ENCODE results near the gene HSD11B2.

Gene HSD11B2

DNA sequence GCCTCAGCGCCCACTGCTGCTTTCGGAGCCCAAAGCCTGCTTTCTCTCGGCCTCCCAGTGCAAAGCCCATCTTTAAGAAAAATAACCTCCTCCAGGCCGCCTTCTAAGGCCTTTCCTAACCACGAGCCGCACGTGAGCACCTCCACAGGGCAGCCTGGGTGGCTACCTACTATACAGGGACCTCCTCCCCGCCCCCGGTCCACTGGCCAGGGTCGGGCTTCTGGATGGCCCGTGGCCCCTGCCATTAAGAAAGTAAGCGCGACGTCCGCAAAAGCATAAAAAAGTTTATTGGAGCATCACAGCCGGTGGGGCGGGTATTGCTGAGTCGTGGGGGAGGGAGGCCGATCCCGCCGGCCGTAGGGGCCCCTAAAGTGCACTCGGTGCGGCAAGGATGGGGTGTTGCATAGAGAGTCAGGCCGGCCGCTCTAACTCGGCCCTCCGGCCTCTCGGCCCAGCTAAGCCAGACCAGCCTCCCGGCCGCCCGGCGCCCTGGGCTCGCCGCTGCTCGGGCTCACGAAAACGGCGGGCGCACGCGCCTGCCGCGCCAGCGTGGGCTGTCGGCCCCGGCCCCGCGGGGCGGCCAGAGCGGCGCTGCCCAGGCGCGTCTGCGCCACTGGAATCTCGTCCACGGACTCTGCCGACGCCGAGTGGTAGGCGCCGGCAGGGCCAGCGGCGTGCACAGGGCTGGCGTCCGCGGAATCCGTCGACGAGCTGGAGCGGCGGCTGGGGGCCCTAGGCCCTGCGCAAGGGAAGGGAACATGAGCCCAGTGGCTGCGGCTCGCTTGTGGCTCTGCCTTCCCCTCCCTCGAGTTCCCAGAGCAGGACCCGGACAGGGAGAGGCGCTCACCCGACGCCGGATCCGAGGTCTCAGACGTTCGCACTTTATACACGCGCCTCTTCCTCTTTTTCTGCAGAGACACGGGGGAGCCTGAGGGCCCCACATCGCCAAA lies 36.5 kb upstream of the HSD11B2 start:
- no peak for TF ChIP-seq FOXP2 (optimal IDR thresholded peaks at IDR 0.05; ENCODE audit: borderline replicate concordance, extremely low read depth, extremely low read length, insufficient read depth)
- TF ChIP-seq POLR2AphosphoS5 (IDR thresholded peaks at IDR 0.05; ENCODE audit: low read depth, low read length) = no peak
- TF ChIP-seq, protein P1, sequence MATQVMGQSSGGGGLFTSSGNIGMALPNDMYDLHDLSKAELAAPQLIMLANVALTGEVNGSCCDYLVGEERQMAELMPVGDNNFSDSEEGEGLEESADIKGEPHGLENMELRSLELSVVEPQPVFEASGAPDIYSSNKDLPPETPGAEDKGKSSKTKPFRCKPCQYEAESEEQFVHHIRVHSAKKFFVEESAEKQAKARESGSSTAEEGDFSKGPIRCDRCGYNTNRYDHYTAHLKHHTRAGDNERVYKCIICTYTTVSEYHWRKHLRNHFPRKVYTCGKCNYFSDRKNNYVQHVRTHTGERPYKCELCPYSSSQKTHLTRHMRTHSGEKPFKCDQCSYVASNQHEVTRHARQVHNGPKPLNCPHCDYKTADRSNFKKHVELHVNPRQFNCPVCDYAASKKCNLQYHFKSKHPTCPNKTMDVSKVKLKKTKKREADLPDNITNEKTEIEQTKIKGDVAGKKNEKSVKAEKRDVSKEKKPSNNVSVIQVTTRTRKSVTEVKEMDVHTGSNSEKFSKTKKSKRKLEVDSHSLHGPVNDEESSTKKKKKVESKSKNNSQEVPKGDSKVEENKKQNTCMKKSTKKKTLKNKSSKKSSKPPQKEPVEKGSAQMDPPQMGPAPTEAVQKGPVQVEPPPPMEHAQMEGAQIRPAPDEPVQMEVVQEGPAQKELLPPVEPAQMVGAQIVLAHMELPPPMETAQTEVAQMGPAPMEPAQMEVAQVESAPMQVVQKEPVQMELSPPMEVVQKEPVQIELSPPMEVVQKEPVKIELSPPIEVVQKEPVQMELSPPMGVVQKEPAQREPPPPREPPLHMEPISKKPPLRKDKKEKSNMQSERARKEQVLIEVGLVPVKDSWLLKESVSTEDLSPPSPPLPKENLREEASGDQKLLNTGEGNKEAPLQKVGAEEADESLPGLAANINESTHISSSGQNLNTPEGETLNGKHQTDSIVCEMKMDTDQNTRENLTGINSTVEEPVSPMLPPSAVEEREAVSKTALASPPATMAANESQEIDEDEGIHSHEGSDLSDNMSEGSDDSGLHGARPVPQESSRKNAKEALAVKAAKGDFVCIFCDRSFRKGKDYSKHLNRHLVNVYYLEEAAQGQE (IDR thresholded peaks at IDR 0.05; ENCODE audit: insufficient read depth in 1 of 2, low read depth in 2 of 2, low read length in 2 of 2) = no peak
- no peak for TF ChIP-seq SIN3A (IDR thresholded peaks at IDR 0.05; ENCODE audit: borderline replicate concordance, insufficient read depth, low read length)
- TF ChIP-seq TAF1 (IDR thresholded peaks at IDR 0.05; ENCODE audit: borderline replicate concordance, insufficient read depth, low read length) = no peak

DNA sequence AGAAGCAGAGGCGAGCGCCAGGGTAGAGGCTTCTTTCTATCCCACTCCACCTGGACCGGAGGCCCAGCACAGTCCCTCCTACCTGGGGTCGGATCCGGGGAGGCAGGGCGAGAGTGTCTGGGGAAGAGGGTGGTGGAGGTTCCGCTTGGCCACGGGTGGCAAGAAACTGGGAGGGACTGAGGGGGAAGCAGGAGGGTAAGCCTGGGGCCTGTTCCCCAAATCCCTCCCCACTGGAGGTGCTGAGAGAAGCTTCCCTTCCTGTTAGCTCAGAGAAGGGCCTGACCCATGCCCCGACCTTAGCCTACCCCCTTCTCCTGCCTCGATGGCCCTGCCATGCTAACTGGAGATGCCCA lies 35.8 kb upstream of the HSD11B2 start:
- TF ChIP-seq TAF1 (IDR thresholded peaks at IDR 0.05; ENCODE audit: borderline replicate concordance, insufficient read depth, low read length) (no peak), SIN3A (IDR thresholded peaks at IDR 0.05; ENCODE audit: borderline replicate concordance, insufficient read depth, low read length) (no peak), POLR2AphosphoS5 (IDR thresholded peaks at IDR 0.05; ENCODE audit: low read depth, low read length) (no peak)
- TF ChIP-seq, protein P1 (IDR thresholded peaks at IDR 0.05; ENCODE audit: insufficient read depth in 1 of 2, low read depth in 2 of 2, low read length in 2 of 2) = no peak

DNA sequence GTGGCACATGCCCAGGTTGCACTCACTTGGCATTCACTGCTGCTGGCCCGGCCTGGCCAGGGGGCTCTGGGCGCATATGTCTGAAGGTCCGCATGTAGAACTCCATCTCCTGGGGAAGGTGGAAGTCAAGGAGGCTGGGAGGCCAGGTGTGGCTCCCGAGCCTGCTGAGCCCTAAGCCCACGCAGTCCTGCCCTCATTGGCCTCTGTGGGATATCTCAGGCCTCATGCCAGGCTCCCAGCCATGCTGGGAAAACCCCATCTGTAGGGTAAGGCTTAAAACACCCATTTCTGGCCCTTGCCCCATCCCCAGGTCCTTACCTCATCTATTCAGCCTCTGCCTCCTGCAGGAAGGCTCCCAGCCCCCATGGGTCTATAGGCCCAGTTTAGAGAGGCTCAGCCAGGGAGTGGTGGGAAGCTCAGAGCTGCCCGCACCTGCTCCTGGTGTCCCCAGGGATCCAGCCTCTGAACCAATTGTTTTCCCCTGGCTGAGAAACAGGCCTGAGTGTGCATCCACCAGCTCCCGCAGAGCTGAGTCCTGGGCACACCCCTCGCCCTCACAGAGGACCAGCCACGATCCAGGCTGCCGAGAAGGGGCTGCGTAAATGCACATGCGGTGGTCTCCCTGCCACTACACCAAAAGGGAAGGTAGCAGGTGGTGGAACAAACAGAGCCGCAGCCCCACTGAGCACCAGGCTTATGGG lies 35.3 kb upstream of the HSD11B2 start:
- TF ChIP-seq TAF1 (IDR thresholded peaks at IDR 0.05; ENCODE audit: borderline replicate concordance, insufficient read depth, low read length) = no peak
- TF ChIP-seq, protein P1 (IDR thresholded peaks at IDR 0.05; ENCODE audit: insufficient read depth in 1 of 2, low read depth in 2 of 2, low read length in 2 of 2) = no peak

DNA sequence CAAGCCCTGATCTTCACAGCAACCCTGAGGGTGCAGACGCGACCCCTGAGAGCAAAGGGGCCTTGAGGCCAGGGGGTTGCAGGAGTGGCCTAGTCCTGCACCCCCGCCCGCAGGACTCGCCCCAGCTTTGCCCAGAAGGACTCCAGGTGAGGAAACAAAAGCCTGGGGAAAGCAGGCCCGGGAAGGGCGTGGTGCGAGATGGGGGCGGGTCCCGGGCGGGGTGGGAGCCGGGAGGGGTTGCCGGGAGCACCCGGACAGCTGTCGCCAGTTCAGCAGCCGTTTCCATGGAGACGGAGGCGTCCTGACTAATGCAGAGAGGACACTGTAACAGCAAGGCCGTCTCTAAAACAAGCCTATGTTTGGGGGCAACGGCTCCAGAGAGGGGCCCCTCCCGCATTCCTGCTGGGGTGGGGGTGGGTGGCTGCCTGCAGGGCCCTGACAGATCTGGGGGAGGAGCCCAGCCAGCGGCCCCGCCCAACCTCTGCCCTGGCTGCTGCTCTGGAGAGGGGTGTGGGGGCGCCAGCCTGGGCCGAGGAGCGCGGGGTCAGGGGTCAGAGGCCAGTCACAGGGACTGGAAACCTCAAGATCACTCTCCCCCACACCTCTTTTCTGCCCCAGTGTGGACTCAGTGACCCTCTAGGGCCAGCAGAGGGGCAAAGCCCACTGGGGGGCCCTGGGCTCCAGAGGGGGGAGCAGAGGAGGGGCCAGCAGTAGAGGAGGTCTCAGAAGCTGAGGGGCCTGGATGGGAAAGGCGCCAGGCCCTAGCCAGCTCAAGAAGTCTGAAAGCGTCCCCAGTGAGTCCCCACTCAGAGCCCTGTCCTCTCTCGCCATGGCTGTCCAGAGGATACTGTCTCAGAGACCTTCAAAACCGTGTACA lies 34.5 kb upstream of the HSD11B2 start:
- TF ChIP-seq, protein P1 (IDR thresholded peaks at IDR 0.05; ENCODE audit: insufficient read depth in 1 of 2, low read depth in 2 of 2, low read length in 2 of 2) = no peak
- TF ChIP-seq SIN3A (IDR thresholded peaks at IDR 0.05; ENCODE audit: borderline replicate concordance, insufficient read depth, low read length) (no peak), TAF1 (IDR thresholded peaks at IDR 0.05; ENCODE audit: borderline replicate concordance, insufficient read depth, low read length) (no peak), FOXP2 (optimal IDR thresholded peaks at IDR 0.05; ENCODE audit: borderline replicate concordance, extremely low read depth, extremely low read length, insufficient read depth) (no peak), POLR2AphosphoS5 (IDR thresholded peaks at IDR 0.05; ENCODE audit: low read depth, low read length) (no peak)

Data from PFSK-1 (cell line).